ENCODE results near the gene STAT1.
"Not testable (repeated sequence)": the region's sequence is repeated elsewhere in the genome, so short reads cannot be mapped to it uniquely, and the experiment has no call there.

STAT1 gene

DNA sequence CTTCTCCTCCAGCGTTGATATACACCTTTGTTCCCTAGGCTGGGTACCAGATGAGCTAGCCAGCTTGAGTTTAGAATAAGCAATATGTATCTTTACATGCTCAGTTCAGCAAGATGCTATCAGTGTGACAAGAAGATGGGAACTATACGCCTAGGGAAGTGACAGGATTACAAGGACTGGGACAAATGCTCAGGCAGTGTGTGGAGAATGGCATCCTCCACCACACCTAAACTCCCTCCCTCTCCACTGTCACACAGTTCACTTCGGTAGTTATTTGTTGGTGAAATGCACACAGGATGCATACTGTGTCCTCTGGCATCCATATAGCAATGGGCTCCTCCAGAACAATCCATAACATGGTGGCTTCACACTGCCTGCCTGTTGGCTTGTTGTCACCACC is 7.7 kb downstream of the STAT1 start:
- no peak for DNase-seq

DNA sequence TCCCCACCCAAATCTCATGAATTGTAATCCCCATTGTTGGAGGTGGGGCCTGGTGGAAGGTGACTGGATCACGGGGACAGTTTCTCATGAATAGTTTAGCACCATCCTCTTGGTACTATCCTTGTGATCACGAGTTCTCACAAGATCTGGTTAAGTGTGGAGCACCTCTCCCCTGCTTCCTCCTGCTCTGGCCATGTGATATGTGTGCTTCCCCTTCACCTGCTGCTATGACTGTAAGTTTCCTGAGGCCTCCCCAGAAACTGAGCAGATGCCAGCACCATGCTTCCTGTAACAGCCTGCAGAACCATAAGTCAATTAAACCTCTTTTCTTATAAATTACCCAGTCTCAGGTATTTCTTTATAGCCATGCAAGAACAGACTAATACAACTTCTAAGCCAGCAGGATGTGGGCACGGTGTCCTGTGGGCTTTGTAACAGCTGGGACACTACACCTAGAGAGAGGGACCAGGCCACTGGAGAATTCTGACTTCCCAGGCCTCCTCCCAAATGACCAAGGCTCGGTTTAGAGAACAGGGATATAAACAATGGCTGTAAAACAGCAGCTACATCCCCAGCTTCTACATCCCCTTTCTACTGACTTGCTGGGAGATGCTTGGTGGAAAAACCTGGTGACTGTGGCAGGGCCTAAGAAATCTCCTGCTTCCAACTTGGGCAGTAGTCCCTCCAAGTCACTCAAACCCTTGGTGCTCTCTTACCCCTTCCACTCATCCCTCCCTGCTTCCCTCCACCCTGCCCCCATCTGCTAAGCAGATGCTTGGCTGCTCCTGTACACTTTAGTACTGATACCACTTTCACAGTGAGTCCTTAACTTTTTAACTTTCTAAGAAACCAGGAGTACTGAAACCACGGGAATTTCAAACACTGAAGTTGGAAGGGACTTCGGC is 10.3 kb downstream of the STAT1 start:
- DNase-seq, result no peak

DNA sequence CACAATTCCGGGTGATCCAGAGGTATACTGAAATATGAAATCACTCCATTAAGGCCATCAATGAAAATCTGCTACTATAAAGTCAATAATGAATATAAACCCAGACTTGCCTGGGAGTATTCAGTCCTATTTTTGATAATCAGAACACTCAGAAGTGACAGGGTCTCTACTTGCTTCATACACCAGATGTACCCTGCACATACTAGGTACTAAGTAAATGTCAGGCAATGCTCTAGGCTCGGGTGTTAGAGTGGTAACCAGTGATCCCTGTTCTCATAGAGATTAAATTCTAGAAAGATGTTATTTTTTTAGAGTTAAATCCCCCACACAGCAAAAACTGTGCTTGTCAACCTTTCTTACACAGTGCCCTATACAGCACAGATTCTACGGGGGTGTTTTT is 12.3 kb downstream of the STAT1 start:
- no peak for DNase-seq

DNA sequence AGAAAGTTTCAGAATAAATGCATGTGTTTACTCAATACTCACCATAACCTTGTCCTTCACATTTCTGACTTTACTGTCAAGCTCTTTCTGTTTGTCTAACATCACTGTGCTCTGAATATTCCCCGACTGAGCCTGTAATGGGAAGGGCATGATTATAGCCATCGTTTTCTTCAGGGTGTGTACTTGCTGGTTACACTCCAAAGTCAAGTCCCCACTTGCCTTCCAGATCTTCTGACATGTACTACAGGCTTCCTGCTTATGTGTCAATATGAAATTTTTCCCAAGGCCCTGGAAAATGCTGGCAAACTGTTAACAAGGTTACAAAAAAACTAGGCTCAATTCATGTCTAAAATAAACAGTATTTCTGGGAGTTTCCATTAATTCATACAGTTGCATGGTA is 12.9 kb downstream of the STAT1 start:
- no peak for DNase-seq

DNA sequence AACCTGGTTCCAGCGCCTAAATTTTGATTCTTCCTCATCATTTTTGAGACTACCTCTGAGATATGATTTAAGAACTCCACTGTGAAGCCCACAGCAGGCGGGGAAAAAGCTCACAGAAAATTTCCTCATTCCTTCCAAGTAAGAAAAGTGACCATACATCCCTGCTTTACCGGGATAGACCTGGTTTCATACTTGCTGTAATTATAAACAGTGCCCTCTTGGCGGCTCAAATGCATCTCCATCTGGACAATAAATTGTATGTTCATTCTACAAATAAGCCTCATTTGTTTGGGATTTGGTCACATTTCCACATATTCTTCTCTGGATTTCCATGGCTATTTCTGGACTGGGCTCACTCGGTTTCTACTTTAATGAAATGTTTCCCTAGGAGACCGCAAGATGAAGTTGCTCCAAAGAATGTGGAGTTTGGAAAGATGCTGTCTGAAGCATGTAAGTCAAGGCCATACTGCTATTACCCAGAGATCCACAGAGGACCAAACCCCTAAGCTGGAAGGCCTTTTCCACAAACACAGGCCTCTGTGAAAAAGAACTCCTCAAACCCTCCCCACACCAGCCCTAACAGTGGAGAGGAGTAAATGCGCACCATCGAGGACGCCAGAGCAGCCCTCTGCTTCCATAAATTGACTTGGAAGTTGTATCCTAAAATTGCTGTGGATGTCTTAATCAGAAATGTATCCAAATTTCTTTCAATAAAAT is 13.9 kb downstream of the STAT1 start:
- DNase-seq, result no peak

DNA sequence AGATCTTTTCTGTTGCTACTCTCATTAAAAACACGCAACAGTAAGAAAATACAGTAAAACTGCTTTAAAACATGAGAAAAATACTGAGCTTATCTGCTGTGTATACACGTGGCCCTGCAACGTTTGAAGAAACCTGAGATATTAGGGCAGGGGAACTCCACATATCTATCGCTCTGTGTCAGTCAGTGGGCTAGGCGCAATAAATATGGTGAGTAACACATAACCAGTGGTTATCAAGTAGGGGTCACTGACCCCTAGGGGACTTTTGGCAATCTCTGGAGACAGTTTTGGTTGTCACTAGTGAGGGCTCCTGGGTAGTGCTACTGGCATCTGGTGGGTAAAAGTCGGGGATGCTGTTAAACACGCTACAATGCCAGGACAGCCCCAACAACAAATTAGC is 14.9 kb downstream of the STAT1 start:
- DNase-seq, result no peak

DNA sequence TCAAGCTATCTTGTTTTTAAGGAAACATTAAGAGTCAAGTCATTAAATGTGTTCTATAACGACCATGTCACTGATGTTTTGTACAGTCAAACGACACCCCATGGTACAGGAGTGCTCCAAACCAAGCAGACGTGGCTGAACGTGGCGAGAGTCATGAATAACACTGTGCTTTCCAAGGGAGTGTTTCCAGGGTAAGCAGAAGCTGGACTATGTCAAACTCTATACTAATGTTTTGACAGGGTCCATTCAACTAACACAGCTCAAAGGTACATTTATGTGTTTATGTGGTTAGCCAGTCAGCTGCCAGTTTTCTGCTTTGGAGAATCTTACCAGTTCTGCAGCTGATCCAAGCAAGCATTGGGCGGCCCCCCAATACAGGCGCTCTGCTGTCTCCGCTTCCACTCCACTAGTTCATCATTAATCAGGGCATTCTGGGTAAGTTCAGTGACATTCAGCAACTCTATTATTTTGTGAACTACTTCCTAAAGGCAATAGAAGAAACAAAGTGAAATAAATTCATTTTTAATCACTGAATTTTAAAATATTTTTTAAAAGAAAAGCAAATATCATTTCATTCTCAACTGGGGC is 16.4 kb downstream of the STAT1 start:
- no peak for DNase-seq

DNA sequence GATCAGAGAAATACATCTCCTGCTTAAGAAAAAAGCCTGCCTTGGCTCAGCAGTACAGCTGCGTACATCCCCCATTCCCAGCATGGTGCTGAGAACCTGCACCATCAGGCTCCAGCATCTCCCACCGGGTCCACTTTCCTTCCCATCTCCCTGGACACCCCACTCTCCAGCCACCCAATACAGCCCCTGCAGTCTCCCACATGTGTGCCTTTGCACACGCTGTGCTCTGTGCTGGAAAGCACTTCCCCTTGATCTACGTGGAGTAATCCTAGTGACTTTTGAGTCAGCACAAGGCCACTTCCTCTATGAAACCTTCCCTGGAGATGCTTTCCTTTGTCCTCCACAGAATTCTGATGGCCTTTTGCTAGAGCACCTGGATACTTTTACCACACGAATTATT is 17.0 kb downstream of the STAT1 start:
- no peak for DNase-seq

DNA sequence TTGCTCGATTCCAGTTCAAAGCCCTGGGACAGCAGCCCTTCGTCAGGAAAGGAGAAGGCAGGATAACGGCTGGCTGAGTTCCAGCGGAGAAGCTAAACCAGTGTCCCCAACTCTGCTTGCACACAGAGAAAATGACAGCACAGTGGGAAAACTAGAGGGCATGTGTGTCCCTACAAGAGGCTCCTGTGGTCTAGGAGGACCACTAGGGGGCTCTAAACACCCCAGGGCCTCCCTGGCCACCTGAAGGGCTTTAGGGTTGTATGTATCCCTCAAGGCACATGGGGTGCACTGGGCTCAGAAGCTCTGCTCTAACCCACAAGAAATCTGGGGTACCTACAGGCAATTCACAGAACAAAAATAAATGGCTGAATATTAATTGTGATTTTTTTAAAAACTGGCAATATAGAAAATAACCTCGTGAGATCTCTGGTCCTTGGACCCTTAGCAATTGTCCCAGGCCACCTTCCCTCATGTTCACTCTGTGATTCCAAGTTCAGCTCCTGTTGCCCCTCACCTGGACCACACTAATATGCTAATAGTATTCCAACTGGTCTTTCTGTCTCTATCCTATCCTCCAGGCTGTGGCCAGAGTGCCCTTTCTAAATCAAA is 17.5 kb downstream of the STAT1 start:
- no peak for DNase-seq

DNA sequence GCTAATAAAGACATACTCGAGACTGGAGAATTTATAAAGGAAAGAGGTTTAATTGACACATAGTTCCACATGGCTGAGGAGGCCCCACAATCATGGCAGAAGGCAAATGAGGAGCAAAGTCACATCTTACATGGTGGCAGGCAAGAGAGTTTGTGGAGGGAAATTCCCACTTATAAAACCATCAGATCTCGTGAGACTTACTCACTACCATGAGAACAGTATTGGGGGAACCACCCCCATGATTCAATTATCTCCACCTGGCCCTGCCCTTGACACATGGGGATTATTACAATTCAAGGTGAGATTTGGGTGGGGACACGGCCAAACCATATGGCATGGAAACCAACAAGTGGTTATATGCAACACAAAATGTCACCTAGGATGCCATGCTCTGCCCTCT is 18.7 kb downstream of the STAT1 start:
- not testable (repeated sequence) for DNase-seq

DNA sequence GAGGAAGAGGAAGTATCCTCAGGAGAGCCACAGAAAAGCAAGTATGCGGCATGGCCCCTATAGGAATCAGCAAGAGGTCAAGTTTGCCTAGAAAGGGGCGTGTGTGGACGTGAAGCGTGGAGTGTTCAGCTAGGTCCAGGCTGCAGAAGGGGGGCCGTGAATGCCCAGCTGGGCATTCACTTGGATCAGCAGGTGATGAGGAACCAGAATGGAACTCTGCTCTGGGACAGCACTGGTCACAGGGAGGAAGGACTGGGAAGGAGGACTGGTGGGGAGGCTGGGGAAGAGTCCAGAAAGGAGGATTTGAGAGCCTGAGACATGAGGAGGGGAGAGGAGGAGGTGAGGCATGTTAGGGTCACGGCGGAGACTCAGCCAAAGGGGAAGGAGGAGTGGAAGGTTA is 19.8 kb downstream of the STAT1 start:
- no peak for DNase-seq

DNA sequence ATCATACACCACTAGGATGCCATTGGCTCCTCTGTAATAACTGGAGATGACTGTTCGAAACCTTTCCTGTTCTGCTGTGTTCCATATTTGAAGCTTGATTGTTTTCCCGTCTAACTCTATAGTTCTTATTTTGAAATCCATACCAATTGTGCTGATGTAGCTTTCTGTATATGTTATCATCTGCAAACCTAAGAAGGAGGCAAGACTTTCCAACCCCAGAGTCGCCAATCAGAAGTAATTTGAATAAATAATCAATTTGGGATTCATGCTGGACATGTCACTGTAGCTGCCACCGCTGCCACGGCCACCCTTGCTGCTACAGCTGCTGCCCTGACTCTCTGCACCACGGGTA is 20.7 kb downstream of the STAT1 start:
- no peak for DNase-seq

DNA sequence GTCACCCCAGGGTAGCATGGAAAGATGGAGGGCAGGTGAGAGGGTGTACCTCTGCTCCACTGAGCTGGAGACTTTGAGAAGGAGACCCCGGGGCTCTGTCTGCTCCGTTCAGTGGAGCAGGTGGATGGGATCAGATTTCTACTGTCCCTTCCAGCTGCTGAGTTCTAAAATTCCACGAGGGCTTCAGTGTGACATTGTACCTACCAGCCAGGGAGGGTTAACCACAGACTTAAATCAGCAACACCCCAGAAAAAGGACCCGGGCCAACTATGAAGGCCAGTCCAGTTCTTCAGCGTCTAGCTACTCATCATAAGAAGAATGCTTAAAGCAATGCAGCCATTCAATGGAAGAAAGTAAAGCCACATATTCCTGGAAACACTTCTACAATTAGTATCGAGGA is 23.8 kb downstream of the STAT1 start:
- no peak for DNase-seq

DNA sequence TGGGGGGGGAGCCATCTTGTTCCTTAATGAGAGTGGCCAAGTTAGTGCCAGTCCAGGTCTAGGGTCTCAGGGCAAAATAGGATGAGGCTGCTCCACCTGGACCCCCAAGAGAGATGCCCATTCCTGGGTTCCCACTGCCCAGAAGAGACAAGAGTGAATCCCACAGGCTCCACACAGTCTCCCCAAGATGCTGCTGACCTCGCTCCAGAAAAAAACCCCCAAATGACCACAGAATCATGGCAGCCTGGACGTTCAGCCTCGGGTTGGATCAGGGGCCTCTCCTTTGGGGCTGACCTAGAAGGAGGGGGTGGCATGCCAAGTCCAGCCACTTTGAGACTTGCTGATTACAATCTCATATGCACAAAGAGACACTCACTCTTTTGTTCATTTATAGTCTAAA is 25.1 kb downstream of the STAT1 start:
- DNase-seq, result no peak

DNA sequence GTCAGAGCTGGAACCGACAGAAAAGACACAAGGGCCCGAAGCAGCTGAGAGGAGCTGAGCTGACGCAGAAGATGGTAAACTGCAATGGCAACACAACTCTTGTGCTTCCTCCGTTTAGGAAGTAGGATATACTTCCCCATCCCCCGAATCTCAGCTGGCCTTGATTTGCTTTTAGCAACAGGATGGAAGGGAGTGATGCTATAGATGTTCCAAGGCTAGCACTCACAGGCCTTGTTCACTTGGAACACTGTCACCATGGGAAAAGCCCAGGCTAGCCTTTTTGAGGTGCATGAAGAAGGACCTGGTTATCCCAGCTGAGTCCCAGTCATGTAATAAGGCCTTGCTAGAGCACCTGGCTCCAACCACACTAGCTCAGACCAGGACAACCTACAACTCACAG is 26.0 kb downstream of the STAT1 start:
- DNase-seq, result no peak

DNA sequence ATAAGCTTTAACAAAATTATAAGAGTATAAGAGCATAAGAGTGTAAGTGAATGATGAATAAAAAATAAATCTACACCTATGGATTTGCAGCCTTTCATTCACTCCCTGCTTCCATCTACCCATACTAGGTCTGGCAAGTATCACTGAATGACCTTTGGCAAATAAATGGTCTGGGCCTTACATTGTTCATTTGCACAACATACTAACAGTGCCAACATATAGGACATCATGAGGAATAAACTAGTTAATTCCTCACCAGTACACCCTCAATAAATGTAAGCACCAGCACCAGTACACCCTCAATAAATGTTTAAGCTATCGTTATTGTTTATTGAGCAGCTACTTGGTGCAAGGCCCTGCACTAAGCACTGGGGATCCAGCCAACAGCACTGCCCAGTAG is 26.9 kb downstream of the STAT1 start:
- no peak for DNase-seq

DNA sequence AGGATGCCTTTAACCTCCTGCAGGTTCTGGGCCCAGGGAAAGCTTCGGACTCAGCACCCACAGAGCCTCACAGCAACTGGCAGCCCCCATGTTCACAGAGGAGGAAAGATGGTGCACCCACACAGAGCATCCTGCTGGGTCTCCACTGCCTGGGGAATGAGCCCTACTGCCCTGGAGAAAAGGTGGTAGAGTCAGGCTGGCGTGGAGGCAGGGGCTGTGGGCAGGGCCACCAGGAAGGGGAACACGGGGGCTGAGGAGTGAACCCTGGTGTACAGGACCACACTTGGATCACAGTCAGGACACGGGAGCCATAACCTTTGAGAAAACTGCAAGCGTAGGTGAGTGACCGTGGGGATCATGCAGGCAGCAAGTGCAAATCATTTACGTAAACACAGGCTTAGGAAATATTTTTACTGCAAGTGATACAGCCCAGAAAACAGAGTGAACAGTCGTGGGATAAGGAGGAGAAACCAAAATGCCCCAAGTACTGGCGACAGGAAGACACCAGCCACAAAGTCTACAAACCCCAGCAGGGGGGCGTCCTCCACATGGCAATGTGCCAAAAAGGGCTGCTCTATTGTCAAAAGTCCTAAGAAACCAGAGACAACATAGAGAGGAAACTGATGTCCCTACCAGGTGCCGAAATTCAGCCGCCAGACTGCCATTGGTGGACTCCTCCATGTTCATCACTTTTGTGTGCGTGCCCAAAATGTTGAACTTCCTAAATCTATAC is 27.6 kb downstream of the STAT1 start:
- DNase-seq, result no peak

DNA sequence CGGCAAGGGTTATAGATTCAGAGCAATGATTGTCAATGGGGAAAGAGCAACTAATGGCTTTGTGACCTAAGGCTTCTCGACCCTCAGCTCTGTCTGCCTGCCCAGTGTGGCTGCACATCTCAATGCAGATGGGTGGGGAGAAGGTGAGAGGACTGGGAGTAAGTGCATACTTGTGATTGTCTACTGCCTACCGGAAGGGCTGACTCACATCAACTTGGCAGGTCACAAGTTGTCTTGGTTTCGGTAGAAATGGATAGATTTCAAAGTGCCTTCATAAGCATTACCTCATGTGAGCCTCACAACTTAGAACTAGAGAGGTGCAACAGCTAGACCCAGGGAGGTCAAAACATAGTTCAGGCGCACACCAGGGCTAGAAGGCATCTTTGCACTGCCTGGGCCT is 29.4 kb downstream of the STAT1 start:
- DNase-seq, result no peak

DNA sequence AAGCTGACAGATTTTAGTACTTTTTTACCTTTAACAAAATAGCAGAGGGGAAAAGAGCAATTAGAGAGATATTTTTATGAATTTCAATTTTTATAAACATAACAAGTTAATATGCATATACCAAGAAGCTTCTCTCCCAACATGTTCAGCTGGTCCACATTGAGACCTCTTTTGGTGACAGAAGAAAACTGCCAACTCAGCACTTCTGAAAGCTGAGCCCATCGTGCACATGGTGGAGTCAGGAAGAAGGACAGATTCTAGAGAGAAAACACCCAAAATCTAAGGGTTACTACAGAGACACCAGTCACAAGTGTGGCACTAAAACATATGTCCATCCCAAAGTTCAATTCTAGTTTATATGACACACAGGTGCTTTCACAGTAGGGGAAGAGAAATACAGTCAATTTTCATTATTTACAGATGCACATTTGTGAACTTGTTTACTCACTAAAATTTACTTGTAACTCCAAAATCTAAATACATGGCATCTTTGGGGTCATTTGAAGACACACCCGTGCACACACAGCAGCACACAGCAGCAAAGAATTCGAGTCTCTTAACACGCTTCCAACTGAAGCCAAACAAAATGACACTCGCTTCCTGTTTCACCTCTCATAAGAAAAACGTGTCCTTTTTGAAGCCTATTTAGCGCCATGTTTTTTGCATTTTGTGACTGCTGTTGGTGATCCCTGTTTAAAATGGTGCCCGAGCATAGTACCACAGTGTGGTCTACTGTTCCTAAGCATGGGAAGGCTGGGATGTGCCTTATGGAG is 31.5 kb downstream of the STAT1 start:
- DNase-seq, result no peak

DNA sequence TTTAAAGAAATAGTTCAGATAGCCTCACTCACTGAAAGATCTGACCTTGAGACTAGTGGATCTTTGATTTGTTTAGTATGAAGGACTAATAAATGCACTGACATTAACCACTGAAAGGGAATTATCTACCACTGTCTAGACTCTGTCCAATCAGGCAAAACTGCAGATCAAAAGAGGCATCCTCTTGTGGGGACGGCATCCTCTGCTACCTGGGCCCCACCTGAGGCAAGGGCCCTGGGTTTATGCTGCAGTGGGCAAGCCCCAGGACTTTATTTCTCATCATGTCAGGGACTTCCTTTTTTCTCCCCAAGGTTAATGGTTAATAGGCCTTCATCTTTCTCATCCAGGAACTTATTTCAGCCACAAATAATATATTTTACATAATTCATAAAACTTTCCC is 32.2 kb downstream of the STAT1 start:
- no peak for DNase-seq

DNA sequence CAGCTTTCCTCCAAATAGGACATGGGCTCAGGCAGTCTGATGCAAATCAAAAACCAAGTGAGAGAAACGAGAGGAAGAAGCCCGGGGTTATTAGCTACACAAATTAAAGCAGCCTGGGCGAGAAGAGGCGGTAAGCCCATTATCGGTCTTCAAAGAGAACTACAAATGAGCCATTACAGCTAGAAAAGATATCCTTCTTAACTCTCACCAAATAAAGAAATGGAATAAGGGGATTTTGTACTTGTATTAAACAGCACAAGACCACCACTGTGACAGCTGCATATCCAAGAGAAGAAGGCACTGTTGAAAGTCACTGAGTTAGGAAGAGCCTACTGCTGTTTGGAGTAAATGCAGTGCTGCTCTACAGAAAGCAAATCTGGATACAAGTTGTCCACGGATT is 32.6 kb downstream of the STAT1 start:
- no peak for DNase-seq

DNA sequence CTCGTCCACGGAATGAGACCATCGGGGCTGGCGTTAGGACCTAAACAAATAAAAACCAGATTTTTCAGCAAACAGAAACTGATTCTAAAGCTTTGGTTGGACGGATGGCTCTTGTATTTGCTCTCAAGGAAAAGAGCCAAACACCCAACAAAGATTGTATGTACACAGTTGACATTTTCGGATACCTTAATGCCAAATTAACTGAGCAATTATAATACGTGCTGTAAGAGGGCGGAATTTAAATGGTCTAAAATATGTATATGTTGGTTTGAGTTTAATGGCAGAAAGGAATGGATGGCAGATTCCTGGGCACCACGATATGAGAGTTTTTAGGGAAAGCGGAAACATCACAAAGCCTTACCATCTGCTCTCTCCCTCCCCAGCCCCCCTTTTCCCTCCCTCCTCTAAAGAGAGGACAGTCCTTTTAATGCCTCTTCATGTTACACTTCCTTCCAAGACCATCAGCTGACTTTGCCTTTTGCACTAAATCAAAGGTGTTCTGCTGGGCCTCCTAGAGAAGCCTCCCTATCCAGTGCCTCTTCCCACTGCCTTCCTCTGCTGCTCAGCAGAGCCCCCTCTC is 33.3 kb downstream of the STAT1 start:
- no peak for DNase-seq
